HepG2 (cell line): ENCODE measurements around the gene ARHGEF40. TPM values are rescaled to one million over a fixed set of nuclear protein-coding genes. Genes with fewer than 3 reads are reported as not detected.

ENCODE experiments used
- ARNTL ChIP-seq: sonication (generic); formaldehyde crosslinking; IDR thresholded peaks from 2 replicates; pipeline ENCODE4 v1.4.0; 2020; ENCODE audit warnings: mild to moderate bottlenecking, missing genetic modification reagents
- ELK4 ChIP-seq: sonication (generic); formaldehyde crosslinking; IDR thresholded peaks from 2 replicates; pipeline ENCODE4 v1.9.0; 2021; ENCODE audit warnings: missing genetic modification reagents, borderline replicate concordance
- GATA4 ChIP-seq: sonication (generic); IDR thresholded peaks from 2 replicates; pipeline ENCODE4 v1.6.1; 2016; ENCODE audit warnings: antibody characterized with exemption, low read depth, borderline replicate concordance
- GATAD1 ChIP-seq: IDR thresholded peaks from 2 replicates; pipeline ENCODE4 v1.6.1; 2016; ENCODE audit warnings: missing genetic modification reagents, missing compliant biosample characterization
- GPBP1L1 ChIP-seq: sonication (generic); formaldehyde crosslinking; IDR thresholded peaks from 2 replicates; pipeline ENCODE4 v1.5.0; 2020; ENCODE audit warnings: mild to moderate bottlenecking, missing genetic modification reagents
- KMT2B ChIP-seq: IDR thresholded peaks from 2 replicates; pipeline ENCODE4 v1.6.1; 2016; ENCODE audit warnings: missing genetic modification reagents, missing compliant biosample characterization
- PTBP1 ChIP-seq: fragments of 200-400 bp; formaldehyde crosslinking; IDR thresholded peaks from 2 replicates; pipeline ENCODE4 v1.6.1; 2018; ENCODE audit warnings: low read length, low read depth; ENCODE audit not compliant: poor library complexity, severe bottlenecking
- RXRA ChIP-seq: sonication (generic); formaldehyde crosslinking; IDR thresholded peaks from 2 replicates; pipeline ENCODE4 v1.5.1; 2020; ENCODE audit warnings: missing genetic modification reagents
- SMYD3 ChIP-seq: sonication (generic); formaldehyde crosslinking; IDR thresholded peaks from 2 replicates; pipeline ENCODE4 v1.8.1; 2023; ENCODE audit warnings: mild to moderate bottlenecking, missing genetic modification reagents
- WIZ ChIP-seq: sonication (generic); formaldehyde crosslinking; IDR thresholded peaks from 2 replicates; pipeline ENCODE4 v1.5.1; 2020; ENCODE audit warnings: mild to moderate bottlenecking, missing genetic modification reagents
- ZNF292 ChIP-seq: sonication (generic); formaldehyde crosslinking; IDR thresholded peaks from 2 replicates; pipeline ENCODE4 v1.8.1; 2022; ENCODE audit warnings: mild to moderate bottlenecking, low read depth, missing genetic modification reagents, borderline replicate concordance
- ZNF33A ChIP-seq: sonication (generic); formaldehyde crosslinking; IDR thresholded peaks from 2 replicates; pipeline ENCODE4 v1.5.1; 2020; ENCODE audit warnings: missing genetic modification reagents, mild to moderate bottlenecking, moderate library complexity, borderline replicate concordance
- ZNF34 ChIP-seq: sonication (generic); formaldehyde crosslinking; IDR thresholded peaks from 2 replicates; pipeline ENCODE4 v1.4.0; 2020; ENCODE audit warnings: mild to moderate bottlenecking, missing genetic modification reagents, borderline replicate concordance
- ZNF383 ChIP-seq: sonication (generic); formaldehyde crosslinking; IDR thresholded peaks from 2 replicates; pipeline ENCODE4 v1.4.0; 2020; ENCODE audit warnings: missing genetic modification reagents, mild to moderate bottlenecking, borderline replicate concordance
- ZNF703 ChIP-seq: sonication (generic); formaldehyde crosslinking; IDR thresholded peaks from 2 replicates; pipeline ENCODE4 v1.5.1; 2020; ENCODE audit warnings: missing genetic modification reagents, mild to moderate bottlenecking, moderate library complexity, borderline replicate concordance
- ZNF879 ChIP-seq: sonication (generic); formaldehyde crosslinking; IDR thresholded peaks from 2 replicates; pipeline ENCODE4 v1.8.1; 2023; ENCODE audit warnings: missing genetic modification reagents
- polyA plus RNA-seq, 8 experiments: library from polyadenylated mRNA; depleted of rRNA in 3 of 8; stranded (reverse) in 7 of 8; unstranded in 1 of 8; fragments of >200 nt; fragmentation: Illumina TruSeq in 4 of 8; extraction: Trizol in 4 of 8; gene quantifications; 2 replicates each; pipeline versions ENCODE4 v1.2.1 to v1.2.3, GENCODE V29; 2011 to 2016; ENCODE audit warnings: low read depth in 4 of 8, missing spikeins in 1 of 8, mixed read lengths in 1 of 8; ENCODE audit not compliant: insufficient read depth in 1 of 8
- total RNA-seq, 5 experiments: library from RNA; depleted of rRNA; stranded (reverse); fragments of >200 nt; fragmentation: Illumina TruSeq; extraction: Trizol; gene quantifications; 2 replicates each; pipeline ENCODE4 v1.2.3, GENCODE V29; 2016; ENCODE audit warnings: low read depth in 1 of 5
- TF ChIP-seq, protein P1 (sequence below): sonication (generic); formaldehyde crosslinking; IDR thresholded peaks from 2 replicates; pipeline ENCODE4 v1.9.0; 2021; ENCODE audit warnings: missing genetic modification reagents, mild to moderate bottlenecking, borderline replicate concordance
- TF ChIP-seq, protein P2 (sequence below): sonication (generic); formaldehyde crosslinking; IDR thresholded peaks from 2 replicates; pipeline ENCODE4 v1.4.0; 2020; ENCODE audit warnings: mild to moderate bottlenecking, missing genetic modification reagents, borderline replicate concordance
- TF ChIP-seq, protein P3 (sequence below): IDR thresholded peaks from 2 replicates; pipeline ENCODE4 v1.6.1; 2018; ENCODE audit warnings: missing genetic modification reagents

Gene ARHGEF40
- total and polyA plus RNA-seq, 2 of the 13 experiments (the other 11 are each of a cell fraction or from before 2014, with no cell fraction given): 28.1 to 78.1 TPM

DNA sequence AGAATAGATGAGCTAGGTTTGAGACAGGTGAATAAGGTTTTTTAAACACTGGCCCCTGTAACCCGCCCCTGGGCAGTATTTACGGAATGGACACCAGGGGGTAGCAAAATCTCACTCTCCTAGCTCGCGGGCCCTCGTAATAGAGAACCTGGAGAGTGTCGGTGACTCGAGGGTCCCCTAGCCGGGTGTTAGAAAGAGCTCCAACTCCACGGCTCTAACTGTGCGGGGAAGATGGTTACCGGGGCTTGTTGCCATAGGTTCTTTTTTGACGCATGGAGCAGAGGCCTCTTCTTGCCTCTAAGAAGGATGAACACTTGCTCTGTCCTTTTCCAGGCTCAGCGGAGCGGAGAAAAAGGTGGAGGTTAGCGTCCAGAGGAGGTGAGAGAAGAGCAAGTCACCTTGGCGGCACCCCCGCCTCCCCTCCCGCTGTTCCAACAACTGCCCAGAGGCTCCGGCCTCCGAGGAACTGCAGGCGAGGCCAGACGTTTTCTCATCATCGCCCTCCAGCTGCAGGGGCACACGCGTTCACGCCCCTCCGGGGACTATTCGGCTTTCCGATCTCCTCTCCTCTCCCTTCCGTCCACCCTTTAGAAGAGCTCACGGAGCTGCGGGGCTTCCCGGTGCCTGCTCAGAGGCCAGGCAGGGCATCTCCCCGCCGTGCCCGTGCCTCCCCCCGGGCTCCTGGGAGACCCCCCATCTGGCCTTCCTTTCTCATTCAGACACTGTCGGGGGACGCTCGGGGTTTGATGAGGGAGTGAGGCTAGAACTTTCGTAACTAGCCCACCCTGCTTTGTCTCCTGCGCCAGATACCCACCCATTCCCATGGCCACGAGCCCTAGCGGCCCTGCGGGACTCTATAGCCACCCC lies 1.4 kb upstream of the ARHGEF40 start (continued):
- TF ChIP-seq ZNF383 (no peak), RXRA (CRISPR knock-in tag) (no peak; the same call in 1 of the 2 replicates), ARNTL (CRISPR knock-in tag) (0 out of 2 replicates have a peak, but pooled peaks have one; percentile 20), ELK4 (CRISPR knock-in tag) (no peak), GATAD1 (CRISPR knock-in tag) (0 out of 2 replicates have a peak, but pooled peaks have one; percentile 35), WIZ (no peak), SMYD3 (CRISPR knock-in tag) (no peak), GATA4 (no peak), ZNF34 (CRISPR knock-in tag) (no peak), ZNF33A (CRISPR knock-in tag) (no peak), KMT2B (CRISPR knock-in tag) (no peak; the same call in 1 of the 2 replicates), GPBP1L1 (CRISPR knock-in tag) (no peak), ZNF703 (no peak), ZNF879 (CRISPR knock-in tag) (no peak), PTBP1 (no peak), ZNF292 (CRISPR knock-in tag) (no peak)
- TF ChIP-seq, protein P1, sequence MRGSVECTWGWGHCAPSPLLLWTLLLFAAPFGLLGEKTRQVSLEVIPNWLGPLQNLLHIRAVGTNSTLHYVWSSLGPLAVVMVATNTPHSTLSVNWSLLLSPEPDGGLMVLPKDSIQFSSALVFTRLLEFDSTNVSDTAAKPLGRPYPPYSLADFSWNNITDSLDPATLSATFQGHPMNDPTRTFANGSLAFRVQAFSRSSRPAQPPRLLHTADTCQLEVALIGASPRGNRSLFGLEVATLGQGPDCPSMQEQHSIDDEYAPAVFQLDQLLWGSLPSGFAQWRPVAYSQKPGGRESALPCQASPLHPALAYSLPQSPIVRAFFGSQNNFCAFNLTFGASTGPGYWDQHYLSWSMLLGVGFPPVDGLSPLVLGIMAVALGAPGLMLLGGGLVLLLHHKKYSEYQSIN (CRISPR knock-in tag): no peak
- TF ChIP-seq, protein P2, sequence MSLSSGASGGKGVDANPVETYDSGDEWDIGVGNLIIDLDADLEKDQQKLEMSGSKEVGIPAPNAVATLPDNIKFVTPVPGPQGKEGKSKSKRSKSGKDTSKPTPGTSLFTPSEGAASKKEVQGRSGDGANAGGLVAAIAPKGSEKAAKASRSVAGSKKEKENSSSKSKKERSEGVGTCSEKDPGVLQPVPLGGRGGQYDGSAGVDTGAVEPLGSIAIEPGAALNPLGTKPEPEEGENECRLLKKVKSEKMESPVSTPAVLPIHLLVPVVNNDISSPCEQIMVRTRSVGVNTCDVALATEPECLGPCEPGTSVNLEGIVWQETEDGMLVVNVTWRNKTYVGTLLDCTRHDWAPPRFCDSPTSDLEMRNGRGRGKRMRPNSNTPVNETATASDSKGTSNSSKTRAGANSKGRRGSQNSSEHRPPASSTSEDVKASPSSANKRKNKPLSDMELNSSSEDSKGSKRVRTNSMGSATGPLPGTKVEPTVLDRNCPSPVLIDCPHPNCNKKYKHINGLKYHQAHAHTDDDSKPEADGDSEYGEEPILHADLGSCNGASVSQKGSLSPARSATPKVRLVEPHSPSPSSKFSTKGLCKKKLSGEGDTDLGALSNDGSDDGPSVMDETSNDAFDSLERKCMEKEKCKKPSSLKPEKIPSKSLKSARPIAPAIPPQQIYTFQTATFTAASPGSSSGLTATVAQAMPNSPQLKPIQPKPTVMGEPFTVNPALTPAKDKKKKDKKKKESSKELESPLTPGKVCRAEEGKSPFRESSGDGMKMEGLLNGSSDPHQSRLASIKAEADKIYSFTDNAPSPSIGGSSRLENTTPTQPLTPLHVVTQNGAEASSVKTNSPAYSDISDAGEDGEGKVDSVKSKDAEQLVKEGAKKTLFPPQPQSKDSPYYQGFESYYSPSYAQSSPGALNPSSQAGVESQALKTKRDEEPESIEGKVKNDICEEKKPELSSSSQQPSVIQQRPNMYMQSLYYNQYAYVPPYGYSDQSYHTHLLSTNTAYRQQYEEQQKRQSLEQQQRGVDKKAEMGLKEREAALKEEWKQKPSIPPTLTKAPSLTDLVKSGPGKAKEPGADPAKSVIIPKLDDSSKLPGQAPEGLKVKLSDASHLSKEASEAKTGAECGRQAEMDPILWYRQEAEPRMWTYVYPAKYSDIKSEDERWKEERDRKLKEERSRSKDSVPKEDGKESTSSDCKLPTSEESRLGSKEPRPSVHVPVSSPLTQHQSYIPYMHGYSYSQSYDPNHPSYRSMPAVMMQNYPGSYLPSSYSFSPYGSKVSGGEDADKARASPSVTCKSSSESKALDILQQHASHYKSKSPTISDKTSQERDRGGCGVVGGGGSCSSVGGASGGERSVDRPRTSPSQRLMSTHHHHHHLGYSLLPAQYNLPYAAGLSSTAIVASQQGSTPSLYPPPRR: peak; percentile 48; the same call in 1 of the 2 replicates
- TF ChIP-seq, protein P3, sequence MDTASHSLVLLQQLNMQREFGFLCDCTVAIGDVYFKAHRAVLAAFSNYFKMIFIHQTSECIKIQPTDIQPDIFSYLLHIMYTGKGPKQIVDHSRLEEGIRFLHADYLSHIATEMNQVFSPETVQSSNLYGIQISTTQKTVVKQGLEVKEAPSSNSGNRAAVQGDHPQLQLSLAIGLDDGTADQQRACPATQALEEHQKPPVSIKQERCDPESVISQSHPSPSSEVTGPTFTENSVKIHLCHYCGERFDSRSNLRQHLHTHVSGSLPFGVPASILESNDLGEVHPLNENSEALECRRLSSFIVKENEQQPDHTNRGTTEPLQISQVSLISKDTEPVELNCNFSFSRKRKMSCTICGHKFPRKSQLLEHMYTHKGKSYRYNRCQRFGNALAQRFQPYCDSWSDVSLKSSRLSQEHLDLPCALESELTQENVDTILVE (CRISPR knock-in tag): no peak
